Chondrocyte (in vitro differentiated cells): Measurements from ENCODE around the gene SIRPD. TPM values are rescaled to one million over a fixed set of nuclear protein-coding genes. Genes with fewer than 3 reads are reported as not detected.

Experiments
- DNase-seq: peaks from one replicate; pipeline ENCODE4 v3.0.0; 2021; ENCODE audit warnings: mixed read lengths, low spot score
- H3K27ac Mint-ChIP-seq: one replicate; pipeline ENCODE4 v1.8.0; 2021; ENCODE audit warnings: mild to moderate bottlenecking, moderate library complexity, mixed read lengths; ENCODE audit not compliant: unreplicated experiment
- H3K27me3 Mint-ChIP-seq: 2 replicates; pipeline ENCODE4 v1.8.0; 2021; ENCODE audit warnings: low read depth, mixed read lengths
- H3K36me3 Mint-ChIP-seq: 2 replicates; pipeline ENCODE4 v1.8.0; 2021; ENCODE audit warnings: low read depth, mixed read lengths
- H3K4me1 Mint-ChIP-seq: 2 replicates; pipeline ENCODE4 v1.8.0; 2021; ENCODE audit warnings: low read depth, mild to moderate bottlenecking, mixed read lengths
- H3K4me3 Mint-ChIP-seq: one replicate; pipeline ENCODE4 v1.8.0; 2021; ENCODE audit warnings: mild to moderate bottlenecking, moderate library complexity, mixed read lengths; ENCODE audit not compliant: unreplicated experiment
- H3K9me3 Mint-ChIP-seq: 2 replicates; pipeline ENCODE4 v1.8.0; 2021; ENCODE audit warnings: low read depth, mixed read lengths
- CTCF ChIP-seq: fragments of 200-600 bp; sonication (generic); IDR thresholded peaks from 2 replicates; pipeline ENCODE4 v1.5.0; 2021; ENCODE audit warnings: antibody characterized with exemption, mild to moderate bottlenecking, moderate library complexity
- total RNA-seq: library from RNA; stranded (reverse); gene quantifications from 3 replicates; pipeline ENCODE4 v1.2.1, GENCODE V29; 2021

Gene SIRPD
- total RNA-seq, 1 donor from 2014 or later, result not detected

GRCh38 chr20:1496930-1497329 lies 60.6 kb downstream of the SIRPD start:
- peaks cover 56% of the 10 kb centered on the region for H3K27me3 Mint-ChIP-seq
- no peak for TF ChIP-seq CTCF
- H3K4me3 Mint-ChIP-seq, result no peak overlapping the region
- no peaks in the 10 kb centered on the region for H3K4me1 Mint-ChIP-seq
- peaks cover 16% of the 10 kb centered on the region for H3K9me3 Mint-ChIP-seq
- H3K36me3 Mint-ChIP-seq, result no peaks in the 10 kb centered on the region
- no peak for DNase-seq
- no peak overlapping the region for H3K27ac Mint-ChIP-seq

GRCh38 chr20:1494436-1494835 lies 63.1 kb downstream of the SIRPD start:
- Mint-ChIP-seq H3K36me3 (no peaks in the 10 kb centered on the region), H3K4me3 (no peak overlapping the region), H3K27me3 (peaks cover 54% of the 10 kb centered on the region), H3K27ac (no peak overlapping the region), H3K9me3 (peaks cover 16% of the 10 kb centered on the region), H3K4me1 (no peaks in the 10 kb centered on the region)
- no peak for DNase-seq
- TF ChIP-seq CTCF, result no peak

- H3K4me1 Mint-ChIP-seq, result no peaks in the 10 kb centered on the region
- H3K36me3 Mint-ChIP-seq, result no peaks in the 10 kb centered on the region
- no peak for TF ChIP-seq CTCF
- H3K27ac Mint-ChIP-seq, result no peak overlapping the region
- no peak overlapping the region for H3K4me3 Mint-ChIP-seq
- peaks cover 16% of the 10 kb centered on the region for H3K9me3 Mint-ChIP-seq
- H3K27me3 Mint-ChIP-seq, result peaks cover 53% of the 10 kb centered on the region
- no peak for DNase-seq
Observed at GRCh38 chr20:1493536-1493935, 64.0 kb downstream of the SIRPD start.

- Mint-ChIP-seq H3K9me3 (peaks cover 8% of the 10 kb centered on the region), H3K4me1 (no peaks in the 10 kb centered on the region), H3K27me3 (peaks cover 54% of the 10 kb centered on the region), H3K36me3 (no peaks in the 10 kb centered on the region), H3K4me3 (no peak overlapping the region), H3K27ac (no peak overlapping the region)
- DNase-seq, result no peak
- TF ChIP-seq CTCF, result no peak
Observed at GRCh38 chr20:1491860-1492642, 65.5 kb downstream of the SIRPD start.

GRCh38 chr20:1491281-1491840 lies 66.1 kb downstream of the SIRPD start, which contains the start of gene SIRPB2:
SIRPB2 (minus strand) TSS chr20:1491420; CDS start chr20:1491359, 61 bp downstream.
- DNase-seq, result no peak
- no peak within 1 kb of the TSS for H3K4me3 Mint-ChIP-seq
- H3K36me3 Mint-ChIP-seq, result no peaks in the 10 kb centered on the region
- H3K27ac Mint-ChIP-seq, result no peak within 1 kb of the TSS
- peaks cover 53% of the 10 kb centered on the region for H3K27me3 Mint-ChIP-seq
- peaks cover 2% of the 10 kb centered on the region for H3K9me3 Mint-ChIP-seq
- H3K4me1 Mint-ChIP-seq, result no peaks in the 10 kb centered on the region
- no peak for TF ChIP-seq CTCF
